PC-3 (cell line): Measurements from ENCODE around the gene RBM20. TPM values are rescaled to one million over a fixed set of nuclear protein-coding genes. Genes with fewer than 3 reads are reported as not detected.
"Not testable (repeated sequence)": the region's sequence is repeated elsewhere in the genome, so short reads cannot be mapped to it uniquely, and the experiment has no call there.

ENCODE experiments used
- ATAC-seq: fragments of 200-7000 bp; cut with Tn5 transposase; 2 replicates; pipeline ENCODE4 v1.9.1; 2020; ENCODE audit warnings: mild to moderate bottlenecking, moderate library complexity
- BruUV-seq: library from RNA; stranded (reverse); fragments of 400-500 nt; replicated peaks from 2 replicates; lab custom pipeline; 2021; lab: Mats Ljungman, UMichigan
- CTCF ChIA-PET: fragments of 300-600 bp; sonication (Branson Sonifier 250); formaldehyde crosslinking; loops from one replicate; lab custom pipeline; 2022; ENCODE audit warnings: antibody characterized with exemption; lab: Charles Lee
- POLR2A ChIA-PET: fragments of 300-600 bp; sonication (Branson Sonifier 250); formaldehyde crosslinking; loops from one replicate; lab custom pipeline; 2022; ENCODE audit warnings: antibody characterized with exemption; ENCODE audit not compliant: unreplicated experiment; lab: Charles Lee
- DNase-seq: peaks from one replicate; pipeline ENCODE4 v3.0.0-alpha.2; 2015
- H2AFZ ChIP-seq: fragments of 300-600 bp; sonication (generic); 2 replicates; pipeline ENCODE4 v1.6.0; 2016; ENCODE audit warnings: antibody characterized with exemption, low read length
- H3F3A ChIP-seq: fragments of 300-600 bp; sonication (generic); one replicate; pipeline ENCODE4 v1.6.0; 2017; ENCODE audit warnings: antibody characterized with exemption, low read length, control low read depth, mild to moderate bottlenecking; ENCODE audit not compliant: unreplicated experiment
- H3K27ac ChIP-seq: fragments of 300-600 bp; sonication (generic); 2 replicates; pipeline ENCODE4 v1.5.1; 2016; ENCODE audit warnings: mild to moderate bottlenecking, low read length
- H3K27me3 ChIP-seq: fragments of 300-600 bp; sonication (generic); 2 replicates; pipeline ENCODE4 v1.6.1; 2016; ENCODE audit warnings: low read length, mixed read lengths
- H3K36me3 ChIP-seq: fragments of 300-600 bp; sonication (generic); 2 replicates; pipeline ENCODE4 v1.6.1; 2016; ENCODE audit warnings: low read depth, mixed run types, low read length, mixed read lengths
- H3K4me1 ChIP-seq: fragments of 300-600 bp; sonication (generic); 2 replicates; pipeline ENCODE4 v1.5.1; 2016; ENCODE audit warnings: low read length; ENCODE audit not compliant: insufficient read depth
- H3K4me2 ChIP-seq: fragments of 300-600 bp; sonication (generic); 2 replicates; pipeline ENCODE4 v1.6.0; 2016; ENCODE audit warnings: low read length
- H3K4me3 ChIP-seq: fragments of 300-600 bp; sonication (generic); 2 replicates; pipeline ENCODE4 v1.5.1; 2016; ENCODE audit warnings: mild to moderate bottlenecking, low read length, mixed read lengths
- H3K79me2 ChIP-seq: fragments of 300-600 bp; sonication (generic); 2 replicates; pipeline ENCODE4 v1.6.1; 2017; ENCODE audit warnings: low read length, mixed read lengths
- H3K9ac ChIP-seq: fragments of 300-600 bp; sonication (generic); 2 replicates; pipeline ENCODE4 v1.6.0; 2016; ENCODE audit warnings: mild to moderate bottlenecking, low read length
- H3K9me2 ChIP-seq: fragments of 300-600 bp; sonication (generic); replicated peaks from 2 replicates; pipeline ENCODE4 v1.6.1; 2016; ENCODE audit warnings: mixed run types, low read length, mixed read lengths
- H3K9me3 ChIP-seq: fragments of 300-600 bp; sonication (generic); 2 replicates; pipeline ENCODE4 v1.6.1; 2016; ENCODE audit warnings: low read length, mixed read lengths
- H4K20me1 ChIP-seq: fragments of 300-600 bp; sonication (generic); 2 replicates; pipeline ENCODE4 v1.6.1; 2016; ENCODE audit warnings: low read length, mixed read lengths
- EZH2 ChIP-seq: fragments of 300-600 bp; sonication (generic); IDR thresholded peaks from one replicate; pipeline ENCODE4 v1.6.1; 2017; ENCODE audit warnings: antibody characterized with exemption, mild to moderate bottlenecking, low read length; ENCODE audit not compliant: unreplicated experiment
- EZH2phosphoT487 ChIP-seq: fragments of 300-600 bp; sonication (generic); IDR thresholded peaks from 2 replicates; pipeline ENCODE4 v1.6.1; 2018; ENCODE audit warnings: mild to moderate bottlenecking, antibody characterized with exemption, low read length, borderline replicate concordance
- intact Hi-C: fragments of 100-400 bp; cut with micrococcal nuclease; formaldehyde crosslinking; loops from 2 replicates; pipeline ENCODE4 v1.9.0; 2023
- total RNA-seq: library from RNA; depleted of rRNA; stranded (reverse); fragments of >200 nt; gene quantifications from 2 replicates; pipeline ENCODE4 v1.2.3, GENCODE V29; 2014
- TF ChIP-seq, protein P1 (sequence below): fragments of 300-600 bp; sonication (generic); conservative IDR thresholded peaks from 2 replicates; pipeline ENCODE4 v1.5.1; 2017; ENCODE audit warnings: antibody characterized with exemption, low read depth, mild to moderate bottlenecking, low read length

The RBM20 gene
- total RNA-seq, 1 experiment from 2014 or later = 0.40 TPM

- no peak for DNase-seq
- Histone ChIP-seq H3K9ac (no peak overlapping the region), H3K36me3 (no peaks in the 10 kb centered on the region), H3K9me2 (no peaks in the 10 kb centered on the region), H2AFZ (no peak overlapping the region), H3K4me2 (no peak overlapping the region), H3K79me2 (no peaks in the 10 kb centered on the region), H3K4me3 (no peak overlapping the region), H3F3A (no peaks in the 10 kb centered on the region), H3K27ac (no peak overlapping the region), H3K27me3 (no peaks in the 10 kb centered on the region), H3K4me1 (peaks cover 4% of the 10 kb centered on the region; the same call in 1 of the 2 replicates), H4K20me1 (no peaks in the 10 kb centered on the region), H3K9me3 (no peaks in the 10 kb centered on the region)
- BruUV-seq = no TSS peak
- POLR2A ChIA-PET = no interaction called here
- CTCF ChIA-PET = interaction anchor here (0.6 kb wide), 1 partner anchor 79 kb away, joined by 3 read pairs; no protein-coding TSS in a partner anchor
- TF ChIP-seq EZH2 = no peak
- ATAC-seq = no peak
- intact Hi-C loops = no loop called here
Measured at GRCh38 chr10:110701617-110701971, 57.5 kb downstream of the RBM20 start.

- Histone ChIP-seq H3K9me2 (no peaks in the 10 kb centered on the region), H3K4me2 (no peak overlapping the region), H3K27ac (no peak overlapping the region), H3K36me3 (no peaks in the 10 kb centered on the region), H3K27me3 (no peaks in the 10 kb centered on the region), H4K20me1 (no peaks in the 10 kb centered on the region), H3K9ac (no peak overlapping the region), H3K4me3 (no peak overlapping the region), H3K4me1 (peaks cover 8% of the 10 kb centered on the region; the same call in 1 of the 2 replicates), H3K79me2 (no peaks in the 10 kb centered on the region), H3F3A (no peaks in the 10 kb centered on the region), H3K9me3 (no peaks in the 10 kb centered on the region), H2AFZ (no peak overlapping the region)
- intact Hi-C loops = no loop called here
- TF ChIP-seq EZH2 (no peak), EZH2phosphoT487 (no peak)
- TF ChIP-seq, protein P1, sequence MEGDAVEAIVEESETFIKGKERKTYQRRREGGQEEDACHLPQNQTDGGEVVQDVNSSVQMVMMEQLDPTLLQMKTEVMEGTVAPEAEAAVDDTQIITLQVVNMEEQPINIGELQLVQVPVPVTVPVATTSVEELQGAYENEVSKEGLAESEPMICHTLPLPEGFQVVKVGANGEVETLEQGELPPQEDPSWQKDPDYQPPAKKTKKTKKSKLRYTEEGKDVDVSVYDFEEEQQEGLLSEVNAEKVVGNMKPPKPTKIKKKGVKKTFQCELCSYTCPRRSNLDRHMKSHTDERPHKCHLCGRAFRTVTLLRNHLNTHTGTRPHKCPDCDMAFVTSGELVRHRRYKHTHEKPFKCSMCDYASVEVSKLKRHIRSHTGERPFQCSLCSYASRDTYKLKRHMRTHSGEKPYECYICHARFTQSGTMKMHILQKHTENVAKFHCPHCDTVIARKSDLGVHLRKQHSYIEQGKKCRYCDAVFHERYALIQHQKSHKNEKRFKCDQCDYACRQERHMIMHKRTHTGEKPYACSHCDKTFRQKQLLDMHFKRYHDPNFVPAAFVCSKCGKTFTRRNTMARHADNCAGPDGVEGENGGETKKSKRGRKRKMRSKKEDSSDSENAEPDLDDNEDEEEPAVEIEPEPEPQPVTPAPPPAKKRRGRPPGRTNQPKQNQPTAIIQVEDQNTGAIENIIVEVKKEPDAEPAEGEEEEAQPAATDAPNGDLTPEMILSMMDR = no peak
- no TSS peak for BruUV-seq
- ATAC-seq = no peak
- CTCF ChIA-PET = no interaction called here
- POLR2A ChIA-PET = no interaction called here
- no peak for DNase-seq
Measured at GRCh38 chr10:110704070-110704469, 59.9 kb downstream of the RBM20 start.

DNA sequence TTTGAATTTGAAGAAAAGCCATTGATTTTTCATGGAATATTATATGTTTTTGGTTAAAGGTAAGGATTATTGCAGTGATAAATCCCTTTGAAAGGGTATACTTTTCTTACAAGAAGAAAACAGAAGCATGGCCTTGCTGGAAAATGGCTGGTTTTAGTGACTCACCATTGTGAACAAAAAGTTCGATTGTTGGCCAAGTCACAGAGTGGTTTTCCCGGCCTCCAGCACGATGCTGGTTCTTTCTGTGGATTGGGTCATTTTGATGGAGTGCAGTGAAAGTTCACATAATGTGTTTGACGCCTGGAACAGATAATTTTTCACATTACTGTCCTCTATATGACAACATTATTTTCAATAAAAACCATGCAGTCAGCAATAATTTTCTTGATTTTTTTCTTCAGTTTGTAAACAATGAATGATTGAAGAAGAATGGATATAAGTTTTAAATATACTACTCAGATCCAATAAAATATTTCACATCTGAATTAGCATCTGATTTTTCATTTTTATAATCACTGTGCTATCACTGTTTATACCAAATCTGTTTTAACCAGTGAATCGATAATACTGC is 60.9 kb downstream of the RBM20 start:
- ChIA-PET CTCF (no interaction called here), POLR2A (no interaction called here)
- H3K9me2 ChIP-seq = no peaks in the 10 kb centered on the region
- no peak overlapping the region for H2AFZ ChIP-seq
- ATAC-seq = no peak
- no peak overlapping the region for H3K4me2 ChIP-seq
- no peak for TF ChIP-seq EZH2
- TF ChIP-seq, protein P1 = no peak
- no peak for TF ChIP-seq EZH2phosphoT487
- no TSS peak for BruUV-seq
- no peaks in the 10 kb centered on the region for H3K79me2 ChIP-seq
- H3K4me1 ChIP-seq = peaks cover 8% of the 10 kb centered on the region; the same call in 1 of the 2 replicates
- H3K9me3 ChIP-seq = no peaks in the 10 kb centered on the region
- H3F3A ChIP-seq = no peaks in the 10 kb centered on the region
- DNase-seq = no peak
- H3K9ac ChIP-seq = no peak overlapping the region
- no peaks in the 10 kb centered on the region for H3K27me3 ChIP-seq
- no peaks in the 10 kb centered on the region for H4K20me1 ChIP-seq
- H3K36me3 ChIP-seq = no peaks in the 10 kb centered on the region
- intact Hi-C loops = no loop called here
- H3K27ac ChIP-seq = no peak overlapping the region
- H3K4me3 ChIP-seq = no peak overlapping the region

GRCh38 chr10:110705596-110705995 is 61.5 kb downstream of the RBM20 start:
- H3K4me2 ChIP-seq, H3K9me2 ChIP-seq, H4K20me1 ChIP-seq, H3K27ac ChIP-seq, POLR2A ChIA-PET, intact Hi-C loops, H3K9me3 ChIP-seq, H3K4me1 ChIP-seq, H3F3A ChIP-seq, H3K9ac ChIP-seq, H3K79me2 ChIP-seq, H3K36me3 ChIP-seq, H3K4me3 ChIP-seq, ATAC-seq, H2AFZ ChIP-seq, BruUV-seq, H3K27me3 ChIP-seq, DNase-seq: not testable (repeated sequence)
- CTCF ChIA-PET = interaction anchor here (1.7 kb wide), 1 partner anchor 33 kb away, joined by 5 read pairs; no protein-coding TSS in a partner anchor
